Neutrophil (primary cell): Measurements from ENCODE around the gene PIP4K2C.
"Not testable (repeated sequence)": the region's sequence is repeated elsewhere in the genome, so short reads cannot be mapped to it uniquely, and the experiment has no call there.

Experiments used
- H3K27ac ChIP-seq: fragments of 200-600 bp; sonication (generic); 2 replicates; pipeline ENCODE4 v1.5.1; 2016; ENCODE audit warnings: mild to moderate bottlenecking, moderate library complexity
- H3K27me3 ChIP-seq: fragments of 200-600 bp; sonication (generic); 2 replicates; pipeline ENCODE4 v1.6.0; 2016; ENCODE audit warnings: mild to moderate bottlenecking
- H3K36me3 ChIP-seq: fragments of 200-600 bp; sonication (generic); 2 replicates; pipeline ENCODE4 v1.5.1; 2017
- H3K4me1 ChIP-seq, 2 experiments: fragments of 200-600 bp in 1 of 2; sonication (generic) in 1 of 2; 1 replicate in 1 of 2; 2 replicates in 1 of 2; pipeline versions ENCODE4 v1.5.1 to v1.6.1; 2013 to 2016; ENCODE audit warnings: low read depth in 1 of 2, low read length in 1 of 2, mild to moderate bottlenecking in 1 of 2, moderate library complexity in 1 of 2; ENCODE audit not compliant: control insufficient read depth in 1 of 2, insufficient read depth in 1 of 2
- H3K4me3 ChIP-seq, 2 experiments: fragments of 200-600 bp in 1 of 2; sonication (generic) in 1 of 2; 1 replicate in 1 of 2; 2 replicates in 1 of 2; pipeline ENCODE4 v1.5.1; 2013 to 2016; ENCODE audit warnings: low read depth in 1 of 2, low read length in 1 of 2, mild to moderate bottlenecking in 1 of 2, moderate library complexity in 1 of 2
- H3K9me3 ChIP-seq: fragments of 200-600 bp; sonication (generic); 2 replicates; pipeline ENCODE4 v1.5.1; 2016
- TF ChIP-seq, protein P1 (sequence below): fragments of 200-600 bp; sonication (generic); IDR thresholded peaks from 2 replicates; pipeline ENCODE4 v1.5.1; 2016; ENCODE audit warnings: antibody characterized with exemption

PIP4K2C gene

DNA sequence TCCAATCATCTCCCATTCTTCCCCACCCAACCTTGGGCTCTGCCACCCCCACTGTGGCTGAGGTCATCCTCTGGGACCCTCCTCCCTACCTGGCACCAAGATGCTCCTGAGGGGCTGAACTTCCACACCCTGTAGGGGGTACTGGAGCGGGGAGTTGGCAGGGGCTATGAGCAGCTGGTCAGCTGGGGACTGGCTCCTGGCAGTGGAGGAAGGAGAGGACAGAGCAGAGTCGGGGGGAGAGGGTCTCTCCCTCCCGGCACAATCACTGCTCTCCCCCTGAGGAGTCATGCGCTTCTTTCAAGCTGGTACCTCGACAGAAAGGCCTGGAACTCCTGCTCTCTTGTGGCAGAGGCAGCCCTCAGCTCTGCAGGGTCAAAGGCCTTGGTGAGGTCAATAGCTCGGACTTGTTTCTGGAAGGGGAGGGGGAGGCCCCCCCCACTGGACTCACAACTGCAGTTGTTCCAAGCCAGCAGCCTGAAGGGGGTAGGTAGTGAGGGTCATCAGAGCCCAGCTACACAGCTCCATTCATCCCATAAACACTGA is 40.0 kb downstream of the PIP4K2C start:
- Histone ChIP-seq H3K27ac (no peak overlapping the region), H3K4me3 (no peak overlapping the region), H3K27me3 (peaks cover 100% of the 10 kb centered on the region), H3K36me3 (no peaks in the 10 kb centered on the region), H3K4me1 (peaks cover 19 to 22% of the 10 kb centered on the region in 2 experiments), H3K9me3 (no peaks in the 10 kb centered on the region)
- TF ChIP-seq, protein P1, sequence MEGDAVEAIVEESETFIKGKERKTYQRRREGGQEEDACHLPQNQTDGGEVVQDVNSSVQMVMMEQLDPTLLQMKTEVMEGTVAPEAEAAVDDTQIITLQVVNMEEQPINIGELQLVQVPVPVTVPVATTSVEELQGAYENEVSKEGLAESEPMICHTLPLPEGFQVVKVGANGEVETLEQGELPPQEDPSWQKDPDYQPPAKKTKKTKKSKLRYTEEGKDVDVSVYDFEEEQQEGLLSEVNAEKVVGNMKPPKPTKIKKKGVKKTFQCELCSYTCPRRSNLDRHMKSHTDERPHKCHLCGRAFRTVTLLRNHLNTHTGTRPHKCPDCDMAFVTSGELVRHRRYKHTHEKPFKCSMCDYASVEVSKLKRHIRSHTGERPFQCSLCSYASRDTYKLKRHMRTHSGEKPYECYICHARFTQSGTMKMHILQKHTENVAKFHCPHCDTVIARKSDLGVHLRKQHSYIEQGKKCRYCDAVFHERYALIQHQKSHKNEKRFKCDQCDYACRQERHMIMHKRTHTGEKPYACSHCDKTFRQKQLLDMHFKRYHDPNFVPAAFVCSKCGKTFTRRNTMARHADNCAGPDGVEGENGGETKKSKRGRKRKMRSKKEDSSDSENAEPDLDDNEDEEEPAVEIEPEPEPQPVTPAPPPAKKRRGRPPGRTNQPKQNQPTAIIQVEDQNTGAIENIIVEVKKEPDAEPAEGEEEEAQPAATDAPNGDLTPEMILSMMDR: no peak

DNA sequence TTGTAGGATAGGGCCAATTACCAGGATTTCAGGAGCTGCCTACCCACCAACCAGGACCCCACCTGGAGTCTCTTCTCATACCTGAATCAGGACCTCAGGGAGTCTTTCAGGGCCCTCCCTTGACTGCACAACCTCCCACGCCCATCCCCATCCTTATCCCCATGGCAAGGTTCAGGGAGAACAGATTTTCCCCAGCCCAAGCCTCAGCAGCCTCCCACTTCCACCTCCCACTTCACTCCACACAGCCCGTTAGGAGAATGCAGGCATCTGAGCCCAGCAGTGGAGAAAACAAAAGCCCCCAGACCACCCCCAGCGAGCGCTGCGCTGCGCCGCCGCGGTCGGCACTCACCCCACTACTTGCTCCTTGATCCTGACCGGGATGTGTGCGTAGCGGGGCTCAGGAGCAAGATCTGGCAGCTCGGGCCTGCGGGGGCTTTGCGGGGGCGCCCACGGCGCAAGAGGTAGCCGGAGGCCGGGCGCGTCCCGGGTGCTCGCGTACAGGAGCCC is 40.6 kb downstream of the PIP4K2C start:
- Histone ChIP-seq H3K36me3 (no peaks in the 10 kb centered on the region), H3K9me3 (no peaks in the 10 kb centered on the region), H3K4me1 (peaks cover 19 to 22% of the 10 kb centered on the region in 2 experiments), H3K27ac (no peak overlapping the region), H3K4me3 (no peak overlapping the region), H3K27me3 (peaks cover 100% of the 10 kb centered on the region)
- TF ChIP-seq, protein P1: no peak

DNA sequence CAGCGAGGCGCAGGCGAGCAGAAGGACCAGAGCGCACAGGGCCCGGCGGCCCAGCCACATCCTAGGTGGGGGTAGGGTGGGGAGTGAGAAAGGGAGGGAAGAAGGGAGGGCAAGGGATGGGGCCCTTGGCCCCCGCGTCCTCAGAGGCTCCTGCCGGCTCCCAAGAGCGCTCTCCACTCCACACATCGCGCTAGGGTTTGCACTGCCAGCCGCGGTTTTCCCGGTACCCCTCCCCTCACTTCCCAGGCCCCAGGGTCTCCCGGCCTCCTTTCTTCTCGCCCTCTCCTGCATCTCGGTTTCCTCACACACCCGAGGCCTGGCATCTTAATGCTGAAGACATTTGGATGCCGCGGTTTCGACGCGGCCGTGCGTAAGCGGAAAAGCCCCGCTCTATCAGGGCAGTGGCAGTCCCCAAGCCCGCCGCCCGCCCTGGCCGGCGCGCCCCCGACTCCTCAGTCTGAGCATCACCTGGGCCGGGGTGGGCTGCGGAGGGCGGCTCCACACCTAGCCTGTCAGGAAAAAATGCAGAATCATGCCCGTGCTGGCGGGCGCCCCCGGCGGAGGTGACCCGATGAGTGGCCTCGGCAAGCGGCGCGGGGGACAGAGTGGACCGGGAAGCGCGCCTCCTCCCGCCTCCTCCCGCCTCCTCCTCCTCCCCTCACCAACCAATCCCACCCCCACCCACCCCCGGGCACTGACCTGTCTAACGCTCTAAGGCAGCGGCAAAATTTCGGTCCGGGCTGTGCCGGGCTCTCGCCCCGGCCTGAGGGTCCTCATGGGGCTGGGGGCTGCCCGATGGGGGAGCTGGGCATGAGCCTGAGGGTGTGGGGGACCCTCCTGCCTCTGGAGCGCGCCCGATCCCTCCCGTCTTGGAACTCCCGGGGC is 41.3 kb downstream of the PIP4K2C start:
- H3K36me3 ChIP-seq: no peaks in the 10 kb centered on the region
- peak overlapping the region; percentile 27 to 65 for H3K4me3 ChIP-seq
- peaks cover 19 to 22% of the 10 kb centered on the region in 2 experiments for H3K4me1 ChIP-seq
- no peak overlapping the region for H3K27ac ChIP-seq
- TF ChIP-seq, protein P1: no peak
- peaks cover 98% of the 10 kb centered on the region for H3K27me3 ChIP-seq
- H3K9me3 ChIP-seq: no peaks in the 10 kb centered on the region

DNA sequence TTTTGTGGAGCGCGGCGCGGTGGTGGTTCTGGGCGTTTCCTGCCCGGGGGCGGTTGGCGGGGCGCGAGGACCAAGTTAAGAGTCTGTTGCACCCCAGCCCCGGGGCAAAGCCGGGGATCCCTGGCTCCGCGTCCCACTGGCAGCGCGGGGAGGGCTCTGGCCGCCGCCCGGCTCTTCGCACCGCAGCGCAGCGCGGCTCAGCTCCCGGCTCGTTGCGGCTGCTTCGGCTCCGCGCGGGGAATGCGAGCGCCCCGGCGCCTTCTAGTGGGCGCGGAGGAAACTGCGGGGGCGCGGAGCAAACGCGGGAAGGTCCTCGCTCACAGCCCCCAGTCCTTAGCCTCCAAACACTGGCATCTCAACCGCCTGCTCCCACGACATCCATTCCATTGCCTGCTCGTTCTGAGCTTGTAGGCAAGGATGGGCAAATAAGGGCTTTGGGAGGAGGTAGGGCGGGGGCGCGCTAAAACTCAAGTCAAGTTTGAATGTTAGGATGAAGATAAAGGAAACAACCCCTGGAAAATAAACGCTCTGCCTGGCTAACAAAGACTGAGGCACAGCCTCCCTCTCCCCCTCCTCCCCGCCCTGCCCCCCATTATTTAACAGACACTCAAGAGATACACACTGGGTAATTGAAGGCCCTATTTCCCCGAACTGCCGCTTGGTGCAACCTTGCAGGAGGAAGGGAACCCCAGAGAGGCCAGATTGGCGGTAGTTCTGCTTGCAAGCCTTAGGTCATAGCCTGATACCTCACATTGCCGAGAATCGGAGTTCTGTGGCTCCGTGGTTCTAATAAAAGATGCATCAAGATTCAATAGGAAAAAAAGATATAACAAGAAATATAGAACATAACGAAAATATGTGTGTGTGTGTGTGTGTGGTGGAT is 42.2 kb downstream of the PIP4K2C start, which contains the start of gene B4GALNT1:
B4GALNT1 (minus strand) TSS at position 244 of the 883 bp plus-strand sequence. CDS start 1,069 bp downstream, outside the sequence.
- no peak within 1 kb of the TSS for H3K27ac ChIP-seq

DNA sequence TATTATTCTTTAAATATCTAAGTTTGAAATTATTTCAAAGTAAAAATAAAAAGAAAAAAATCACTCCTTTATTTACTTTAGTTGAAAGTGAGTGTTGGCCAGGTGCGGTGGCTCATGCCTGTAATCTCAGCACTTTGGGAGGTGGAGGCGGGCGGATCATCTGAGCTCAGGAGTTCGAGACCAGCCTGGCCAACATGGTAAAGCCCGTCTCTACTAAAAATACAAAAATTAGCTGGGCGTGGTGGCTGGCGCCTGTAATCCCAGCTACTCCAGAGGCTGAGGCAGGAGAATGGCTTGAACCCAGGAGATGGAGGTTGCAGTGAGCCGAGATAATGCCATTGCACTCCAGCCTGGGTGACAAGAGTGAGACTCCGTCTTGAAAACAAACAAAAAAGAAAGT is 45.7 kb downstream of the PIP4K2C start:
- H3K27ac ChIP-seq, H3K4me3 ChIP-seq, H3K9me3 ChIP-seq, H3K36me3 ChIP-seq: not testable (repeated sequence)
- H3K27me3 ChIP-seq: peaks cover 98% of the 10 kb centered on the region
- peaks cover 14 to 18% of the 10 kb centered on the region in 2 experiments for H3K4me1 ChIP-seq

More for the DNA sequence above, 42.2 kb downstream of the PIP4K2C start, which contains the start of gene B4GALNT1:
- Histone ChIP-seq H3K36me3 (no peaks in the 10 kb centered on the region), H3K4me3 (peak within 1 kb of the TSS; percentile 27 to 65), H3K4me1 (peaks cover 14 to 18% of the 10 kb centered on the region in 2 experiments), H3K9me3 (no peaks in the 10 kb centered on the region), H3K27me3 (peaks cover 98% of the 10 kb centered on the region)
- TF ChIP-seq, protein P1: peak; percentile 75
